ENCODE results near the gene ZNF324.

- TF ChIP-seq, protein P1, sequence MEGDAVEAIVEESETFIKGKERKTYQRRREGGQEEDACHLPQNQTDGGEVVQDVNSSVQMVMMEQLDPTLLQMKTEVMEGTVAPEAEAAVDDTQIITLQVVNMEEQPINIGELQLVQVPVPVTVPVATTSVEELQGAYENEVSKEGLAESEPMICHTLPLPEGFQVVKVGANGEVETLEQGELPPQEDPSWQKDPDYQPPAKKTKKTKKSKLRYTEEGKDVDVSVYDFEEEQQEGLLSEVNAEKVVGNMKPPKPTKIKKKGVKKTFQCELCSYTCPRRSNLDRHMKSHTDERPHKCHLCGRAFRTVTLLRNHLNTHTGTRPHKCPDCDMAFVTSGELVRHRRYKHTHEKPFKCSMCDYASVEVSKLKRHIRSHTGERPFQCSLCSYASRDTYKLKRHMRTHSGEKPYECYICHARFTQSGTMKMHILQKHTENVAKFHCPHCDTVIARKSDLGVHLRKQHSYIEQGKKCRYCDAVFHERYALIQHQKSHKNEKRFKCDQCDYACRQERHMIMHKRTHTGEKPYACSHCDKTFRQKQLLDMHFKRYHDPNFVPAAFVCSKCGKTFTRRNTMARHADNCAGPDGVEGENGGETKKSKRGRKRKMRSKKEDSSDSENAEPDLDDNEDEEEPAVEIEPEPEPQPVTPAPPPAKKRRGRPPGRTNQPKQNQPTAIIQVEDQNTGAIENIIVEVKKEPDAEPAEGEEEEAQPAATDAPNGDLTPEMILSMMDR (IDR thresholded peaks at IDR 0.05): no peak
- TF ChIP-seq POLR2AphosphoS5 (IDR thresholded peaks at IDR 0.05): no peak
- TF ChIP-seq EP300 (IDR thresholded peaks at IDR 0.05): no peak
- no peak for TF ChIP-seq POLR2A (IDR thresholded peaks at IDR 0.05; ENCODE audit: low read depth)
Observed at GRCh38 chr19:58455306-58455705, 11.6 kb upstream of the ZNF324 start.

Measured in esophagus muscularis mucosa (tissue), 4 donors.